Measurements from ENCODE around the gene CNTNAP2.

Gene CNTNAP2

DNA sequence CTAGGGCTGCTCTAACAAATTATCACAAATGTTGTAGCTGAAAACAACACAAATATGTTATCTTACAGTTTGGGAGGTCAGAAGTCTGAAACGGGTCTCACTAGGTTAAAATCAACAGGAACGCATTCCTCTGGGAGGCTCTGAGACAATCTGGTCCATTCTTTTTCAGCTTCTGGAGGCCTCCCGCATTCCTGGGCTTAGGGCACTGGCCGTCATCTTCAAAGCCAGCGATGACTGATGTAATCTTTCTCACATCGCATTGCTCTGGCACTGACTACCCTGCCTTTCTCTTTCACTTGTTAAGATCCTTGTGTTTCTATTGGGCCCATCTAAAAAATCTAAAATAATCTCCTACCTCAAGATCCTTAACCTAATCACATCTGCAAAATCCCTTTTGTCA, 1402.5 kb downstream of the CNTNAP2 start:
- H3K4me1 ChIP-seq (ENCODE audit: control insufficient read depth, insufficient read depth, low read length, poor library complexity, severe bottlenecking) = peaks cover 8% of the 10 kb centered on the region
- H3K9me3 ChIP-seq (ENCODE audit: control insufficient read depth, low read length) = no peaks in the 10 kb centered on the region
- WGBS, 2 experiments (ENCODE audit: insufficient coverage in 2 of 2) = 50 to 79% methylated on average over 5 to 6 of the region's 6 CpGs
- H3K36me3 ChIP-seq (ENCODE audit: control insufficient read depth, insufficient read depth, low read length) = no peaks in the 10 kb centered on the region
- H3K4me3 ChIP-seq (ENCODE audit: extremely low read depth, insufficient read depth, low read length, poor library complexity, severe bottlenecking) = no peak overlapping the region
- H3K27ac ChIP-seq (ENCODE audit: low read depth, low read length, severe bottlenecking) = no peak overlapping the region

DNA sequence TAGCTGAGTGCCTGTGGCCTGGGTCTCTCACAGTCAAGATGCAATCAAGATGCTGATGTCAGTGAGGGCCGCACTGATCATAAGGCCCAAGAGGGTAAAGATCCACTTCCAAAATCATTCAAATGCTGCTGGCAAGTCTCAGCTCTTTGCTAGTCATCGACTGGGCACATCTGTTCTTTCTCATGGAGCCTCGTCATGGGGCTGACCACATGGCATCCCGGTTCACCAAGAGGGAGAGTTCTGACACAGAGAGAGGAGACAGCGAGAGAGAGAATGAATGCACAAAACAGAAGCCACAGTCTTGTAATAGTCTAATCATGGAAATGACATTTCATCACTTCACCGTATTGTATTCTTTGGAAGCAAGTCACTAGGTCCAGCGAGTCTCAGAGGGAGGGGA, 1406.5 kb downstream of the CNTNAP2 start:
- H3K27ac ChIP-seq (ENCODE audit: low read depth, low read length, severe bottlenecking) = no peak overlapping the region
- H3K36me3 ChIP-seq (ENCODE audit: control insufficient read depth, insufficient read depth, low read length) = no peaks in the 10 kb centered on the region
- H3K4me3 ChIP-seq (ENCODE audit: extremely low read depth, insufficient read depth, low read length, poor library complexity, severe bottlenecking) = no peak overlapping the region
- peaks cover 8% of the 10 kb centered on the region for H3K4me1 ChIP-seq (ENCODE audit: control insufficient read depth, insufficient read depth, low read length, poor library complexity, severe bottlenecking)
- no peaks in the 10 kb centered on the region for H3K9me3 ChIP-seq (ENCODE audit: control insufficient read depth, low read length)
- 93 to 94% methylated on average over 4 to 6 of the region's 7 CpGs for WGBS, 2 experiments (ENCODE audit: insufficient coverage in 2 of 2)

DNA sequence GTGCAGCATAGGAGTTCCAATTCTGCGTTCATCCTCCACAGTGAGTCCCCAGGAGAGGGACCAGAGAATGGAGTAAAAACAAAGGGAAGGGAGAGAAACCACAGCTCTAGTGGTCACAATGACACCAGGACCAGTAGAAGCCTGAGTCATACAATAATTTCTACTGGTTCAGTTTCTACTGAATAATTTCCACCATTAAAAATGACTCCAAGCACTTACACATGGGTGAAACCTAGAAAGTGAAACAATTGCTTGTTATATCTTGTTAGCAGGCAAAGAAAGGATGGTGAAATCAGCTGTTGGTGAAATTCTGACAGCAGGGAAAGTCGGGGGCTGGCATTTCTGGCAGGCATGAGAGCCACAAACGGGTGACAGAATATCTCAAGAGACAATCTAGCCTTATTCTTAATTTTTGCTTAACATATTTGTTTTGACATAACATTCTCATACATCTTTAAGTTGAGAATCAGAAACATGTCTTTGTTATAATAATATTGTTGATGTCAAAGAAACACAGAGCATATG, 1408.2 kb downstream of the CNTNAP2 start:
- H3K9me3 ChIP-seq (ENCODE audit: control insufficient read depth, low read length) = no peaks in the 10 kb centered on the region
- no peak overlapping the region for H3K4me3 ChIP-seq (ENCODE audit: extremely low read depth, insufficient read depth, low read length, poor library complexity, severe bottlenecking)
- no peaks in the 10 kb centered on the region for H3K4me1 ChIP-seq (ENCODE audit: control insufficient read depth, insufficient read depth, low read length, poor library complexity, severe bottlenecking)
- H3K36me3 ChIP-seq (ENCODE audit: control insufficient read depth, insufficient read depth, low read length) = no peaks in the 10 kb centered on the region
- no CpG with 5 or more reads among the region's 3 CpGs for WGBS, 2 experiments (ENCODE audit: insufficient coverage in 2 of 2)
- H3K27ac ChIP-seq (ENCODE audit: low read depth, low read length, severe bottlenecking) = no peak overlapping the region

DNA sequence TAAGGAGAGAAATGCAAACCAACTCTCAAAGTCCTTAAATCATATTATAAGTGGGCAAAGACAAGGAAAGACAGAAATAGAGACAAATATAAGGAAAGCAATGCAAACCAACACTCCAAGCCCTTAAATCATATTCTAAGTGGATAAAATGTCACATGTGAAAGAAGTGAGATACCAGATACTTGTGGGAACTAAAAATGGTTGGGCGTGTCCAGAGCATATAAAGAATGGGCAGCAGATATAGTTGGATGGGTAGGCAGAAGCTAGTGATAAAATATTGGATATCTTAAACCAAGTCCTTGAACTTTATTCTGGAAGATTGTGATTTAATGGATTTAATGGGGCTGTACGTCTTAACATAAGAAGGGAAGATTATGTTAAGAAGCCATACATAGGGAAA, 1408.7 kb downstream of the CNTNAP2 start:
- H3K4me1 ChIP-seq (ENCODE audit: control insufficient read depth, insufficient read depth, low read length, poor library complexity, severe bottlenecking) = no peaks in the 10 kb centered on the region
- H3K9me3 ChIP-seq (ENCODE audit: control insufficient read depth, low read length) = no peaks in the 10 kb centered on the region
- no peak overlapping the region for H3K4me3 ChIP-seq (ENCODE audit: extremely low read depth, insufficient read depth, low read length, poor library complexity, severe bottlenecking)
- no peak overlapping the region for H3K27ac ChIP-seq (ENCODE audit: low read depth, low read length, severe bottlenecking)
- H3K36me3 ChIP-seq (ENCODE audit: control insufficient read depth, insufficient read depth, low read length) = no peaks in the 10 kb centered on the region
- WGBS, 2 experiments (ENCODE audit: insufficient coverage in 2 of 2) = 89 to 100% methylated on average over 1 to 2 of the region's 2 CpGs

DNA sequence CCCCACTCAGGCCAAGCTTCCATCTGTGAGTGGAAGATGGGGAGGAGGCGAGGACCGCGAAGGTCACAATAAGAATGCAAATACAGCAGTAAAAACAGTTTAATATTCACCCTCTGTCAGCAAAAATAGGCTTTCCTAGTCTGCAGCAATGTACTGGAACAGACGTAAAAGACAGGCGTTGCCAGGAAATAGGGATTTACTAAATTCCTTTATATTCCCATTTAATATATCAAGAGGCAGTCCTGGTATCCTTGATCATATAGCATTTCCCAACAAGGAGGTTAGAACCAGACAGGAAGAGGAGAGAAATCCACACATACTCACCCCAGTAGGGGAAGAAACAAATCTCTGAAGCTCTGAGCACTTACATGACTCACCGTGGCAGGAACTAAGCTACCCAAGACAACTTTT, 1419.1 kb downstream of the CNTNAP2 start:
- no peaks in the 10 kb centered on the region for H3K4me1 ChIP-seq (ENCODE audit: control insufficient read depth, insufficient read depth, low read length, poor library complexity, severe bottlenecking)
- no peak overlapping the region for H3K4me3 ChIP-seq (ENCODE audit: extremely low read depth, insufficient read depth, low read length, poor library complexity, severe bottlenecking)
- H3K9me3 ChIP-seq (ENCODE audit: control insufficient read depth, low read length) = no peaks in the 10 kb centered on the region
- no peaks in the 10 kb centered on the region for H3K36me3 ChIP-seq (ENCODE audit: control insufficient read depth, insufficient read depth, low read length)
- H3K27ac ChIP-seq (ENCODE audit: low read depth, low read length, severe bottlenecking) = no peak overlapping the region
- 84 to 100% methylated on average over 1 to 3 of the region's 6 CpGs for WGBS, 2 experiments (ENCODE audit: insufficient coverage in 2 of 2)

DNA sequence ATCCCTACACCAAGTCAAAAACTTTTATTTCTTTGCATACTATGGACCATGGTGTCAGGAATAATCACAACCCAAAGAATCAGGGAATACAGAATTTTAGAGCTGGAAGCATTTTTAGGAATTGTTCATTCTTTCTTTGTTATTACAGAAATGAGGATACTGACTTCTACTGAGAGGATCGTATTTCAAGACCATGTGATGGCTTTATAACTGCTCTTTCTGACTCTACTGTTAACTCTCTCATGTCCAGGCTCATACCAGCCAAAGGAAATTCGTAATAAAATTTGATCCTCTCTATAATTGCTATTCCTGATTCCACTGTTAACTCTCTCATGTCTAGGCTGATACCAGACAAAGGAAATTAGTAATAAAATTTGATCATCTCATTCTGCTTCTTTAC, 1423.1 kb downstream of the CNTNAP2 start:
- Histone ChIP-seq H3K27ac (ENCODE audit: low read depth, low read length, severe bottlenecking) (no peak overlapping the region), H3K4me1 (ENCODE audit: control insufficient read depth, insufficient read depth, low read length, poor library complexity, severe bottlenecking) (no peaks in the 10 kb centered on the region), H3K36me3 (ENCODE audit: control insufficient read depth, insufficient read depth, low read length) (no peaks in the 10 kb centered on the region), H3K4me3 (ENCODE audit: extremely low read depth, insufficient read depth, low read length, poor library complexity, severe bottlenecking) (no peak overlapping the region), H3K9me3 (ENCODE audit: control insufficient read depth, low read length) (peaks cover 15% of the 10 kb centered on the region)
- WGBS, 2 experiments (ENCODE audit: insufficient coverage in 2 of 2) = 71 to 90% methylated on average over 2 of the region's 2 CpGs

DNA sequence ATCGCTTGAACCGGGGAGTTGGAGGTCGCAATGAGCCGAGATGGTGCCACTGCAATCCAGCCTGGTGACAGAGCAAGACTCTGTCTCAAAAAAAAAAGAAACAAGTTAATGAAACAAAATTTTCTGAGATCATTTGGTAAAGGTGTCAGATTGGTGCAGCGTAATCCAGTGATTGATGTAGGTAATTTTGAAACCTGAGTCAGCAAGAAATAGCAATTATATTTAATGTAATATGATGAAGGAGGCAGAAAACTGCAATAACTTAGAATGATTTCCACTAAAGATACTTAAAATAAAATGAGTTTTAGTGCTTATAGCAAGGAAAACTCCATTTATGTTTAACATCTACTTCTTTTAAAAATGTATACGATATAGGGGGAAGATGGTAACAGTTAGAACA, 1424.1 kb downstream of the CNTNAP2 start:
- WGBS, 2 experiments (ENCODE audit: insufficient coverage in 2 of 2) = 80 to 94% methylated on average over 4 to 5 of the region's 6 CpGs

DNA sequence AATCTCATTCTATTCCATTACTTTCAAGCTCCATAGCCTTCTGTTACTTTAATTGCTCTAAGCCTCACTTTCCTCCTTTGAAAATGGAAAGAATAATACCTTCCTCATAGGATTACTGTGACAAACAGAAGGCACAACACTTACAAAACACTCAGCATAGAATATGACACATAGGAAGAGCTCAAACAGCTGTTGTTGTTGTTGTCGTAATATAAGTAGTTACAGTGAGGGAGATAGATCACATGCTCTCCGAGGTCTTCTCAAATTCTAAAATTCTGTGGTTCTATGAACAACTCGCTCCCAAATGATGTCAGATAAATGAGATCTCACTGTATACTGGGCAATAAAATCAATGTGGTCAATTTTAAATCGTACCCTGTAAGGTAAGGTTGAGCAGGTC, 1424.7 kb downstream of the CNTNAP2 start:
- Histone ChIP-seq H3K36me3 (ENCODE audit: control insufficient read depth, insufficient read depth, low read length) (no peaks in the 10 kb centered on the region), H3K4me3 (ENCODE audit: extremely low read depth, insufficient read depth, low read length, poor library complexity, severe bottlenecking) (no peak overlapping the region), H3K4me1 (ENCODE audit: control insufficient read depth, insufficient read depth, low read length, poor library complexity, severe bottlenecking) (no peaks in the 10 kb centered on the region), H3K9me3 (ENCODE audit: control insufficient read depth, low read length) (peaks cover 22% of the 10 kb centered on the region), H3K27ac (ENCODE audit: low read depth, low read length, severe bottlenecking) (no peak overlapping the region)
- no CpG with 5 or more reads among the region's 4 CpGs for WGBS, 2 experiments (ENCODE audit: insufficient coverage in 2 of 2)

More for the DNA sequence above, 1424.1 kb downstream of the CNTNAP2 start:
- H3K4me1 ChIP-seq (ENCODE audit: control insufficient read depth, insufficient read depth, low read length, poor library complexity, severe bottlenecking) = no peaks in the 10 kb centered on the region
- H3K36me3 ChIP-seq (ENCODE audit: control insufficient read depth, insufficient read depth, low read length) = no peaks in the 10 kb centered on the region
- no peak overlapping the region for H3K27ac ChIP-seq (ENCODE audit: low read depth, low read length, severe bottlenecking)
- no peak overlapping the region for H3K4me3 ChIP-seq (ENCODE audit: extremely low read depth, insufficient read depth, low read length, poor library complexity, severe bottlenecking)
- H3K9me3 ChIP-seq (ENCODE audit: control insufficient read depth, low read length) = peaks cover 19% of the 10 kb centered on the region

DNA sequence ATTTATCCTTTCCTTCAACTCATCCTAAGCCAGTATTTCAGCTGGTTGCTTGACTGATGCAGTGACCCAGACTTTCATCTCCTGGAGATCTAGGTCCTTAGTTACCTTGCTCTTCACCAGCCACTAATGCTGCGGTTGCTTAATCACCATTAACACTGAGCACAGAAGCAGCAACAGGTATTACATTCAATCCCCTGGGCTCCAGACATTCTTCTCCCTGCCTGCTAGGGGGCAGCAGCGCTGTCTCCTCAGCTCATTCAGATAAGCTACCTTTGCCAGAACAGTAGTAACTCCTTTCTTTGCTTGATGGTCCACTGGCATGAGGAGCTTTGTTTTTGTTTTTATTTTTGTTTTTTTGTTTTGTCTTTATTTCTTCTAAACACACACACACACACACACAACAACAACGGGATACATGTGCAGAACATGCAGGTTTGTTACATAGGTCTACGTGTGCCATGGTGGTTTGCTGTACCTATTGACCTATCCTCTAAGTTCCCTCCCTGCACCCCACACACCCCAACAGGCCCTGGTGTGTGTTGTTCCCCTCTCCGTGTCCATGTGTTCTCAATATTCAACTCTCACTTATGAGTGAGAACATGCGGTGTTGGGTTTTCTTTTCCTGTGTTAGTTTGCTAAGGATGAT, 1430.8 kb downstream of the CNTNAP2 start:
- H3K4me1 ChIP-seq (ENCODE audit: control insufficient read depth, insufficient read depth, low read length, poor library complexity, severe bottlenecking) = no peaks in the 10 kb centered on the region
- no peak overlapping the region for H3K27ac ChIP-seq (ENCODE audit: low read depth, low read length, severe bottlenecking)
- peaks cover 18% of the 10 kb centered on the region for H3K9me3 ChIP-seq (ENCODE audit: control insufficient read depth, low read length)
- 87 to 93% methylated on average over 3 of the region's 6 CpGs for WGBS, 2 experiments (ENCODE audit: insufficient coverage in 2 of 2)
- H3K36me3 ChIP-seq (ENCODE audit: control insufficient read depth, insufficient read depth, low read length) = no peaks in the 10 kb centered on the region
- no peak overlapping the region for H3K4me3 ChIP-seq (ENCODE audit: extremely low read depth, insufficient read depth, low read length, poor library complexity, severe bottlenecking)

DNA sequence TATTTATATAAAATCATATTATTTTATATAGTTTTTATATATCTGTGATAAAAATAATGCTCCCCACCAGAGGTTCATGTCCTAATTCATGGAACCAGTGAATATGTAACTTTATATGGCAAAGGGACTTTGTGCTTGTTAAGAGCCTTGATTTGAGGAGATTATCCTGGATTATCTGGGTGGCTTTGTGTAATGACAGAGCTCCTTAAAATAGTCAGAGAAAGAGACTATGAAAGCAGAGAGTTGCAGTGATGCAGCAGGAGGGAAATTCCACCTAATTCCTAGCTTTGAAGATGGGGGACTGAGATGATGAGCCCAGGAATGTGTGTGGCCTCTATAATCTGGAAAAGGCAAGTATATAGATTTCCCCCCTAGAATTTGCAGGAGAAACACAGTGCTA, 1439.7 kb downstream of the CNTNAP2 start:
- Histone ChIP-seq H3K4me3 (ENCODE audit: extremely low read depth, insufficient read depth, low read length, poor library complexity, severe bottlenecking) (no peak overlapping the region), H3K36me3 (ENCODE audit: control insufficient read depth, insufficient read depth, low read length) (no peaks in the 10 kb centered on the region), H3K9me3 (ENCODE audit: control insufficient read depth, low read length) (no peaks in the 10 kb centered on the region), H3K27ac (ENCODE audit: low read depth, low read length, severe bottlenecking) (no peak overlapping the region), H3K4me1 (ENCODE audit: control insufficient read depth, insufficient read depth, low read length, poor library complexity, severe bottlenecking) (no peaks in the 10 kb centered on the region)

DNA sequence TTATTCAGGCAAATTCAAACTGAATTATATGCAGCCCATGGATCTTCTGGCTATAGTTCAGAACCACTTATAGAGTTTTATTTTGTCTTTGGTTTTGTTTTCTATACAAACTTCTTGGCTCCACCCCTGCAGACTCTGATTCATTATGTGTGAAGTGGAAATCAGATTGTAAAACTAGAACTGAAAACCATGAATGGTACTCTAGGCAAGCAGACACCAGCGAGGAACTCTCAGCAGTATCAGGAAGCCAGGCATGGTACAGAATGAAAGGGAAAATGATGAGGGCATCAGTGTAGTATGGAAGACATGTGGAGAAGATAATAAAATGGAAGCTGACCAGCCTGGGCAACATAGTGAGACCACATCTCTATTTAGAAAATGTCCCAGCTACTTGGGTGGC, 1447.1 kb downstream of the CNTNAP2 start:
- Histone ChIP-seq H3K27ac (ENCODE audit: low read depth, low read length, severe bottlenecking) (no peak overlapping the region), H3K9me3 (ENCODE audit: control insufficient read depth, low read length) (no peaks in the 10 kb centered on the region), H3K4me3 (ENCODE audit: extremely low read depth, insufficient read depth, low read length, poor library complexity, severe bottlenecking) (no peak overlapping the region), H3K4me1 (ENCODE audit: control insufficient read depth, insufficient read depth, low read length, poor library complexity, severe bottlenecking) (no peaks in the 10 kb centered on the region), H3K36me3 (ENCODE audit: control insufficient read depth, insufficient read depth, low read length) (no peaks in the 10 kb centered on the region)
- WGBS, 2 experiments (ENCODE audit: insufficient coverage in 2 of 2) = 80 to 100% methylated on average over 1 of the region's 1 CpG
